H1 (cell line): ENCODE data around the gene ACTG1. TPM values are rescaled to one million over a fixed set of nuclear protein-coding genes. Genes with fewer than 3 reads are reported as not detected.

Experiments
- ASH2L ChIP-seq: fragments of 200-600, 300-600 bp; sonication (generic); IDR thresholded peaks from one replicate; pipeline ENCODE4 v1.7.1; 2017; ENCODE audit warnings: low read length
- EZH2 ChIP-seq: fragments of 200-600 bp; sonication (generic); IDR thresholded peaks from 2 replicates; pipeline ENCODE4 v1.7.1; 2012; ENCODE audit warnings: low read depth, mild to moderate bottlenecking, moderate library complexity, low read length, inconsistent platforms; ENCODE audit not compliant: severe bottlenecking
- KDM1A ChIP-seq: fragments of 200-600, 300-600 bp; sonication (generic); IDR thresholded peaks from 2 replicates; pipeline ENCODE4 v1.7.1; 2016; ENCODE audit warnings: mild to moderate bottlenecking, low read length, borderline replicate concordance
- ZNF274 ChIP-seq: IDR thresholded peaks from 2 replicates; pipeline ENCODE4 v1.7.0; 2012; ENCODE audit warnings: low read length, borderline replicate concordance; ENCODE audit errors: extremely low read depth
- polyA plus RNA-seq, 7 experiments: library from polyadenylated mRNA; depleted of rRNA in 3 of 7; stranded (reverse) in 5 of 7; unstranded in 2 of 7; fragments of >200 nt in 5 of 7; fragments of 200-250 nt in 2 of 7; gene quantifications; 1 replicate in 5 of 7; 2 replicates in 1 of 7; 4 replicates in 1 of 7; pipeline versions ENCODE4 v1.2.1 to v1.2.3, GENCODE V29; 2011 to 2013; ENCODE audit warnings: missing spikeins in 2 of 7, mixed read lengths in 2 of 7
- total RNA-seq: library from RNA; stranded (reverse); fragmentation: NEBNext Ultra II Directional; extraction: Animal tissue kit (Norgen Biotek cat#: 25700); gene quantifications from 2 replicates; pipeline ENCODE4 v1.2.1, GENCODE V29; 2021

Gene ACTG1
- total and polyA plus RNA-seq, 2 of the 8 experiments (the other 6 are each of a cell fraction or from before 2014, with no cell fraction given) = 3,535 to 5,010 TPM

GRCh38 chr17:81556863-81557262 lies 44.3 kb upstream of the ACTG1 start (continued):
- TF ChIP-seq KDM1A = no peak
- no peak for TF ChIP-seq ASH2L
- no peak for TF ChIP-seq ZNF274
- TF ChIP-seq EZH2 = no peak
- TF ChIP-seq, all 59 proteins: peak for 0
